ENCODE results near the gene MED25.

MED25 gene

GRCh38 chr19:49837425-49837824 lies 19.3 kb downstream of the MED25 start:
- no peak overlapping the region for H3K27ac Mint-ChIP-seq
- no peaks in the 10 kb centered on the region for H3K9me3 Mint-ChIP-seq
- no peak for ATAC-seq
- H3K4me1 Mint-ChIP-seq = no peaks in the 10 kb centered on the region
- H3K27me3 Mint-ChIP-seq = no peaks in the 10 kb centered on the region
- H3K4me3 Mint-ChIP-seq = no peak overlapping the region
- peaks cover 23% of the 10 kb centered on the region for H3K36me3 Mint-ChIP-seq (ENCODE audit: low read depth)
- no peak for DNase-seq

- no peak overlapping the region for H3K4me3 Mint-ChIP-seq
- no peak for ATAC-seq
- no peaks in the 10 kb centered on the region for H3K27me3 Mint-ChIP-seq
- H3K9me3 Mint-ChIP-seq = no peaks in the 10 kb centered on the region
- no peak for DNase-seq
- H3K4me1 Mint-ChIP-seq = no peaks in the 10 kb centered on the region
- H3K36me3 Mint-ChIP-seq (ENCODE audit: low read depth) = peaks cover 23% of the 10 kb centered on the region
- H3K27ac Mint-ChIP-seq = no peak overlapping the region
Measured at GRCh38 chr19:49838885-49839588, 20.9 kb downstream of the MED25 start.

GRCh38 chr19:49839713-49840112 lies 21.6 kb downstream of the MED25 start:
- Mint-ChIP-seq H3K27me3 (no peaks in the 10 kb centered on the region), H3K9me3 (no peaks in the 10 kb centered on the region), H3K27ac (no peak overlapping the region), H3K4me3 (no peak overlapping the region), H3K36me3 (ENCODE audit: low read depth) (peaks cover 21% of the 10 kb centered on the region), H3K4me1 (no peaks in the 10 kb centered on the region)
- no peak for ATAC-seq
- no peak for DNase-seq

- no peak for ATAC-seq
- no peak for DNase-seq
- H3K4me1 Mint-ChIP-seq = no peaks in the 10 kb centered on the region
- no peaks in the 10 kb centered on the region for H3K9me3 Mint-ChIP-seq
- peaks cover 19% of the 10 kb centered on the region for H3K36me3 Mint-ChIP-seq (ENCODE audit: low read depth)
- H3K4me3 Mint-ChIP-seq = no peak overlapping the region
- H3K27ac Mint-ChIP-seq = no peak overlapping the region
- no peaks in the 10 kb centered on the region for H3K27me3 Mint-ChIP-seq
Measured at GRCh38 chr19:49840321-49840720, 22.2 kb downstream of the MED25 start.

GRCh38 chr19:49840736-49841249 lies 22.7 kb downstream of the MED25 start:
- Mint-ChIP-seq H3K9me3 (no peaks in the 10 kb centered on the region), H3K4me1 (no peaks in the 10 kb centered on the region), H3K36me3 (ENCODE audit: low read depth) (peaks cover 19% of the 10 kb centered on the region), H3K4me3 (no peak overlapping the region), H3K27ac (no peak overlapping the region), H3K27me3 (no peaks in the 10 kb centered on the region)
- DNase-seq (no peak), ATAC-seq (no peak)

GRCh38 chr19:49843265-49843664 lies 25.2 kb downstream of the MED25 start:
- DNase-seq = no peak
- H3K4me3 Mint-ChIP-seq = no peak overlapping the region
- no peaks in the 10 kb centered on the region for H3K9me3 Mint-ChIP-seq
- H3K36me3 Mint-ChIP-seq (ENCODE audit: low read depth) = peaks cover 11% of the 10 kb centered on the region
- H3K27ac Mint-ChIP-seq = no peak overlapping the region
- ATAC-seq = no peak
- H3K27me3 Mint-ChIP-seq = no peaks in the 10 kb centered on the region
- peaks cover 4% of the 10 kb centered on the region for H3K4me1 Mint-ChIP-seq

GRCh38 chr19:49844138-49845095 lies 26.3 kb downstream of the MED25 start:
- Mint-ChIP-seq H3K4me1 (peaks cover 16% of the 10 kb centered on the region), H3K27me3 (no peaks in the 10 kb centered on the region), H3K4me3 (no peak overlapping the region), H3K27ac (no peak overlapping the region), H3K9me3 (peaks cover 4% of the 10 kb centered on the region), H3K36me3 (ENCODE audit: low read depth) (peaks cover 5% of the 10 kb centered on the region)
- no peak for DNase-seq
- no peak for ATAC-seq

GRCh38 chr19:49845414-49845813 lies 27.3 kb downstream of the MED25 start:
- ATAC-seq = no peak
- H3K27ac Mint-ChIP-seq = no peak overlapping the region
- DNase-seq = no peak
- peaks cover 5% of the 10 kb centered on the region for H3K36me3 Mint-ChIP-seq (ENCODE audit: low read depth)
- H3K4me1 Mint-ChIP-seq = peaks cover 25% of the 10 kb centered on the region
- H3K27me3 Mint-ChIP-seq = no peaks in the 10 kb centered on the region
- H3K9me3 Mint-ChIP-seq = peaks cover 9% of the 10 kb centered on the region
- H3K4me3 Mint-ChIP-seq = no peak overlapping the region

- Mint-ChIP-seq H3K27me3 (no peaks in the 10 kb centered on the region), H3K9me3 (peaks cover 9% of the 10 kb centered on the region), H3K27ac (no peak overlapping the region), H3K36me3 (ENCODE audit: low read depth) (peaks cover 2% of the 10 kb centered on the region), H3K4me3 (no peak overlapping the region), H3K4me1 (peaks cover 28% of the 10 kb centered on the region)
- DNase-seq (no peak), ATAC-seq (no peak)
Measured at GRCh38 chr19:49846408-49846807, 28.3 kb downstream of the MED25 start.

GRCh38 chr19:49847731-49848696 lies 29.9 kb downstream of the MED25 start:
- Mint-ChIP-seq H3K4me3 (no peak overlapping the region), H3K4me1 (peaks cover 41% of the 10 kb centered on the region), H3K36me3 (ENCODE audit: low read depth) (peaks cover 7% of the 10 kb centered on the region), H3K27ac (peak overlapping the region; percentile 46), H3K9me3 (peaks cover 9% of the 10 kb centered on the region), H3K27me3 (no peaks in the 10 kb centered on the region)
- ATAC-seq (no peak), DNase-seq (no peak)

- no peak for ATAC-seq
- Mint-ChIP-seq H3K4me3 (peak overlapping the region; percentile 60), H3K27ac (peak overlapping the region; percentile 72), H3K9me3 (peaks cover 9% of the 10 kb centered on the region), H3K36me3 (ENCODE audit: low read depth) (peaks cover 7% of the 10 kb centered on the region), H3K4me1 (peaks cover 49% of the 10 kb centered on the region), H3K27me3 (no peaks in the 10 kb centered on the region)
- DNase-seq = no peak
Measured at GRCh38 chr19:49848938-49849337, 30.8 kb downstream of the MED25 start.

GRCh38 chr19:49849433-49850220 lies 31.5 kb downstream of the MED25 start:
- Mint-ChIP-seq H3K4me1 (peaks cover 49% of the 10 kb centered on the region), H3K4me3 (peak overlapping the region; percentile 84), H3K27me3 (no peaks in the 10 kb centered on the region), H3K27ac (peak overlapping the region; percentile 72), H3K36me3 (ENCODE audit: low read depth) (peaks cover 7% of the 10 kb centered on the region), H3K9me3 (peaks cover 9% of the 10 kb centered on the region)
- ATAC-seq (no peak), DNase-seq (no peak)

GRCh38 chr19:49850221-49850486 lies 32.1 kb downstream of the MED25 start:
- no peaks in the 10 kb centered on the region for H3K27me3 Mint-ChIP-seq
- ATAC-seq = no peak
- H3K27ac Mint-ChIP-seq = no peak overlapping the region
- H3K9me3 Mint-ChIP-seq = peaks cover 9% of the 10 kb centered on the region
- no peak for DNase-seq
- peaks cover 7% of the 10 kb centered on the region for H3K36me3 Mint-ChIP-seq (ENCODE audit: low read depth)
- peak overlapping the region; percentile 84 for H3K4me3 Mint-ChIP-seq
- peaks cover 49% of the 10 kb centered on the region for H3K4me1 Mint-ChIP-seq

Data from activated naive CD8-positive, alpha-beta T cell treated with anti-CD3 and anti-CD28 coated beads, Interleukin-2, amount 50 U/mL, for 24 hours (primary cell).